GM19025 (cell line): ENCODE data around the gene UVRAG.

ENCODE experiments used
- ATAC-seq: cut with Tn5 transposase; IDR thresholded peaks from one replicate; pipeline ENCODE4 v1.9.1; 2021; ENCODE audit warnings: mild to moderate bottlenecking, low read depth, moderate library complexity; ENCODE audit not compliant: unreplicated experiment

UVRAG gene

GRCh38 chr11:76175783-76176182 lies 360.8 kb downstream of the UVRAG start:
- ATAC-seq, result no peak

GRCh38 chr11:76176463-76176862 lies 361.5 kb downstream of the UVRAG start:
- no peak for ATAC-seq

DNA sequence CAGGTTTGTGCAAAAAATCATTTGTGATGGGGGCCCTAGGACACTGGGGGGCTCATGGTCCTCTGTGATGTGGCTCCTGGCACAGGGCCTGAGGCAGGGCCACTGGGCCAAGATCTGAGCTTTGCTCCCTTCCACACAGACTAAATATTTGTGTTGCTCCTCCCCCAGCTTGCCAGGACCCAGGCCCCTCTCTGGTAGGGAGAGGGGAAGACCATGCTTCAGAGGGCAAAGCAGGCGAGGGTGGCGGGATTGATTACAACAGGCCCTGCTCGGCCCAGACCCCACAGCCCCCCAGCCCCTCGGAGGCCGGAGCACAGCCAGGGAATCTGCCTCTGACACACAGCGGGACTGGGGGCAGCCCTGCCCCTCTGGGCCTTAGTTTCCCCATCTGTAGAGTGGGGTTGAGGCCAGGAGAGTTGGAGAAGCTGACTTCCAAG lies 362.3 kb downstream of the UVRAG start:
- no peak for ATAC-seq

GRCh38 chr11:76179147-76179546 lies 364.1 kb downstream of the UVRAG start:
- no peak for ATAC-seq

GRCh38 chr11:76181371-76181770 lies 366.4 kb downstream of the UVRAG start:
- ATAC-seq, result no peak

DNA sequence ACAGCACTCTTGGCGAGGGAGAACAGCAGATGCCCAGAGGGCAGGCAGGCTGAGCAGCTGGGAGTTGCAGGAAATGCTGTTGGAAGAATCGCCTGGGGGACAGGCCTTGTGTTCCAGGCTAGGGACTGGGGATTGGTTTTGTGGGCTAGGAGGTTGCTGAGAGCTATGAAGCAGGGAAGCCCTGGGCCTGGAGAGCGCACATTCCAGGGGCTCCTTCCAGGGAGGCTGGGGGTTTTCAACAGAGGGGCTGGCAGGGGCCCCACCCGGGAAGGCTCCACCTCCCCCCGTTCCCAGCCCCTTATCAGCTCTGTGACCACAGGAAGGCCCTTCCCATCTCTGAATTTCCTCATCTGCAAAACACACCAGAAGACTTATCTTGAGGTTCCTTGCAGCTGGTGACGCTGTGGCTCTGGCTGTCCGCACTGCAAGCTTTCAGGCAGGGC lies 369.6 kb downstream of the UVRAG start:
- no peak for ATAC-seq

GRCh38 chr11:76185511-76185910 lies 370.5 kb downstream of the UVRAG start:
- no peak for ATAC-seq

GRCh38 chr11:76185931-76186401 lies 371.0 kb downstream of the UVRAG start:
- ATAC-seq, result no peak

GRCh38 chr11:76186776-76187279 lies 371.8 kb downstream of the UVRAG start:
- no peak for ATAC-seq

DNA sequence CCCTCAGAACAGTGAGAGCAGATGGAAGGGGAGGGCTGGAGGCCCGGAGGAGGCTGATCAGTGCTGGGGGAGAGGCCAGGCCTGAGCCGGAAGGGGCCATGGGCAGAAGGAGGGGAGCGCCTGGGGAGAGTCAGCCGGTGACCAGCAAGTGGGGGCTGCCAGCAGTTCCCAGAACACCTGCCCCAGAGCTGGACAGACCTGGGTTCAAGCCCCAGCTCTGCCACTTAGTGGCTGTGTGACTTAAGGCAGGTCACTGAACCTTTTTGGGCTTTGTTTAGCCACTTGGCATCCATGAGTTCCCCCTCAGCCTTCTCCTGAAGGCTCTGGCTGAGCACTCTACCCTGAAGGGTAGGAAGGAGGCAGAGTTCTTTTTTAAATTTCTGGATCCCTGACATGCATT lies 373.9 kb downstream of the UVRAG start:
- no peak for ATAC-seq

DNA sequence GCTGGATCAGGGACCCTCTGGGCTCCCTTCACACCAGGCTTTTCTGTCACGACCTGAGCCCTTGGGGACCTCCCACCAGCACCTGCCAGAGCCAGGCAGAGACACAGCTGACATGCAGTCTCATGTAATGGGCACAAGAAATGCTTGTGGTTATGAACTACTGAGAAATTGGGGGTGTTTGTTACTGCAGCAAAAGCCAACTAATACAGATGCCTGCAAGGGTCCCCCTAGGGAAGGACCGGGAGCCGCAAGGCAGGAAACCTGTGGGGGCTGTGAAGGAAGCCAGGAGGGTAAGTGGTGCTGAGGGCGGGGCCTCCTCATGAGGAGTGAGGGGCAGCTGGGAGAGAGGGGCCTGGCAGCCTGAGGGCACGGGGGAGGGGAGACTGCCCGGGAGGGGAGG lies 374.7 kb downstream of the UVRAG start:
- ATAC-seq, result no peak

DNA sequence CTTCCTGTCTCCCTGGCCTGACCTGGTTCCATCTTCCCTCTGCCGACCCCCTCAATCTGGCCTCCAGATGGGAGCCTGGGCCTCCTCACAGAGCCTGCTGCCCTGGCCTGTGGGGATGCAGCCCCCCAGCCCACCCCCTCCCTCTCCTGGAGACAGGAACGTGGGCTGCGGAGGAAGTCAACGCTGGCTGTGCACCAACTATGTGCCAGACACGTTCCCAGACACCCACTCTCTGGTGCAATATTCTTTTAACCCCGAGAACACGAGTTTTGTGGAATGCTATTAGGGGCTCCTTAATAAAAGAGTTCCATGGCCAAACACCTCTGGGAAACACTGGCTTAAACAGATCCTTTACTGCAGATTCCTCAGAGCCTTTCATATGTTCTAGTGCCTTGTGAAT lies 375.4 kb downstream of the UVRAG start:
- ATAC-seq, result no peak
